ENCODE results near the gene HRK. TPM values are rescaled to one million over a fixed set of nuclear protein-coding genes. Genes with fewer than 3 reads are reported as not detected.

HRK gene
- total and polyA plus RNA-seq, 2 of the 4 experiments (the other 2 are of a cell fraction), result not detected

DNA sequence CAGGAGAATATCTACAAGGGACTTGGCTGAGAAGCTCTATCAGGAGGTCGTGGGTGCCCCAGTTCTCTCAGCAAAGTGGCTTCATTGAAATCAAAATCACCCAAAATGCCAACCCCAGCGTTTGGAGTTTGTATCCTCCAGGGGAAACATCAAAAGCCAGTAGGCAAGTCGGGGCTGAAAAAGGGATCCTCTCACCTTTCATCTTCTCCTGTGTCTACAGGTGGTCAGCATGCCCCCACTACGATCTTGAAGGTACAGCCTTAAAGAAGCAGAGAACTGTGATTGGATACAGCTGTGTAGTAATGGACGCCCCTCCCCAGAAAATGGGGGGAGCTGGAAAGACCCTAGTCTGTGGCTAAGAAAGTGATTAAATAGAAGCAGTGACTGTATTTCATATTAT, 22.2 kb downstream of the HRK start:
- dilution Hi-C loops (cut with HindIII; ENCODE audit: low sequenced_read_pairs, unreplicated experiment) (no loop called here), in situ Hi-C loops (cut with MboI; ENCODE audit: low sequenced_read_pairs) (no loop called here), intact Hi-C loops (cut with micrococcal nuclease) (no loop called here)
- ChIA-PET POLR2A (ENCODE audit: unreplicated experiment) (interaction anchor here (0.5 kb wide), 1 partner anchor 12 kb away, joined by 3 read pairs; no protein-coding TSS in a partner anchor), CTCF (interaction anchor here (1.3 kb wide), 1 partner anchor 58 kb away, joined by 4 read pairs; no protein-coding TSS in a partner anchor)
- no peak overlapping the region for H3K4me2 ChIP-seq (ENCODE audit: low read depth, low read length)
- no peak overlapping the region for H3K27ac ChIP-seq (ENCODE audit: insufficient read depth, low read length)
- no peak overlapping the region for H4K5ac ChIP-seq (ENCODE audit: low read depth, low read length)
- peaks cover 2% of the 10 kb centered on the region for H3K4me1 ChIP-seq (ENCODE audit: control insufficient read depth, insufficient read depth, low read length)
- TF ChIP-seq CTCF (conservative IDR thresholded peaks at IDR 0.05; ENCODE audit: low read depth, low read length), result no peak
- TF ChIP-seq, protein P1, sequence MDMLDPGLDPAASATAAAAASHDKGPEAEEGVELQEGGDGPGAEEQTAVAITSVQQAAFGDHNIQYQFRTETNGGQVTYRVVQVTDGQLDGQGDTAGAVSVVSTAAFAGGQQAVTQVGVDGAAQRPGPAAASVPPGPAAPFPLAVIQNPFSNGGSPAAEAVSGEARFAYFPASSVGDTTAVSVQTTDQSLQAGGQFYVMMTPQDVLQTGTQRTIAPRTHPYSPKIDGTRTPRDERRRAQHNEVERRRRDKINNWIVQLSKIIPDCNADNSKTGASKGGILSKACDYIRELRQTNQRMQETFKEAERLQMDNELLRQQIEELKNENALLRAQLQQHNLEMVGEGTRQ (IDR thresholded peaks at IDR 0.05; ENCODE audit: low read depth, low read length), result no peak
- TF ChIP-seq FOS (IDR thresholded peaks at IDR 0.05; ENCODE audit: low read depth, low read length), result no peak
- TF ChIP-seq CHD1 (IDR thresholded peaks at IDR 0.05; ENCODE audit: low read depth, low read length), result no peak
- no peak for TF ChIP-seq MAFK (IDR thresholded peaks at IDR 0.05; ENCODE audit: low read depth, low read length)
- TF ChIP-seq, protein P2, sequence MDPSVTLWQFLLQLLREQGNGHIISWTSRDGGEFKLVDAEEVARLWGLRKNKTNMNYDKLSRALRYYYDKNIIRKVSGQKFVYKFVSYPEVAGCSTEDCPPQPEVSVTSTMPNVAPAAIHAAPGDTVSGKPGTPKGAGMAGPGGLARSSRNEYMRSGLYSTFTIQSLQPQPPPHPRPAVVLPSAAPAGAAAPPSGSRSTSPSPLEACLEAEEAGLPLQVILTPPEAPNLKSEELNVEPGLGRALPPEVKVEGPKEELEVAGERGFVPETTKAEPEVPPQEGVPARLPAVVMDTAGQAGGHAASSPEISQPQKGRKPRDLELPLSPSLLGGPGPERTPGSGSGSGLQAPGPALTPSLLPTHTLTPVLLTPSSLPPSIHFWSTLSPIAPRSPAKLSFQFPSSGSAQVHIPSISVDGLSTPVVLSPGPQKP (IDR thresholded peaks at IDR 0.05; ENCODE audit: borderline replicate concordance, low read depth, low read length), result no peak
- no peak for TF ChIP-seq RFX5 (IDR thresholded peaks at IDR 0.05; ENCODE audit: low read depth, low read length)
- TF ChIP-seq BHLHE40 (IDR thresholded peaks at IDR 0.05; ENCODE audit: low read depth, low read length), result no peak
- no peak for TF ChIP-seq RCOR1 (IDR thresholded peaks at IDR 0.05; ENCODE audit: insufficient replicate concordance, low read length)
- TF ChIP-seq MAZ (IDR thresholded peaks at IDR 0.05; ENCODE audit: borderline replicate concordance, low read depth, low read length), result no peak
- TF ChIP-seq POLR2A (IDR thresholded peaks at IDR 0.05; ENCODE audit: low read depth, low read length), result no peak
- TF ChIP-seq NFE2L2 (IDR thresholded peaks at IDR 0.05; ENCODE audit: low read depth, low read length), result no peak
- no peak for TF ChIP-seq SMC3 (IDR thresholded peaks at IDR 0.05; ENCODE audit: low read depth, low read length)
- no peak for TF ChIP-seq CEBPB (IDR thresholded peaks at IDR 0.05; ENCODE audit: low read depth, low read length)
- no peak for TF ChIP-seq MXI1 (IDR thresholded peaks at IDR 0.05; ENCODE audit: borderline replicate concordance, low read depth, low read length)
- no peak for TF ChIP-seq RAD21 (IDR thresholded peaks at IDR 0.05; ENCODE audit: low read length)
- H2BK5ac ChIP-seq (ENCODE audit: low read depth, low read length, poor library complexity, severe bottlenecking), result no peak overlapping the region
- H2AK5ac ChIP-seq (ENCODE audit: low read depth, low read length), result no peak overlapping the region
- DNase-seq, result no peak
- H3K27me3 ChIP-seq (ENCODE audit: control insufficient read depth, insufficient read depth, low read length), result no peaks in the 10 kb centered on the region; the same call in 1 of the 2 replicates
- no peak overlapping the region for H4K91ac ChIP-seq (ENCODE audit: insufficient read depth, low read depth, low read length)
- no peak overlapping the region for H2BK120ac ChIP-seq (ENCODE audit: low read depth, low read length)
- no peaks in the 10 kb centered on the region for H3K36me3 ChIP-seq (ENCODE audit: control insufficient read depth, insufficient read depth, low read length)
- H3K79me1 ChIP-seq (ENCODE audit: low read depth in 1 of 2, low read length in 2 of 2), result no peaks in the 10 kb centered on the region
- no peak overlapping the region for H2BK15ac ChIP-seq (ENCODE audit: low read depth, low read length)
- no peak overlapping the region for H3K9ac ChIP-seq (ENCODE audit: low read depth, low read length)
- H3K14ac ChIP-seq (replicated peaks; ENCODE audit: low read depth, low read length), result no peak overlapping the region
- no peak overlapping the region for H2AK9ac ChIP-seq (replicated peaks; ENCODE audit: low read depth, low read length, poor library complexity)
- no peak overlapping the region for H3K4ac ChIP-seq (ENCODE audit: low read depth, low read length)
- ATAC-seq (ENCODE audit: low read depth), result no peak
- no peak overlapping the region for H2BK20ac ChIP-seq (ENCODE audit: low read depth, low read length)
- H3K9me1 ChIP-seq (ENCODE audit: insufficient read depth, low read length), result peaks cover 9% of the 10 kb centered on the region
- no peak overlapping the region for H3K23ac ChIP-seq (ENCODE audit: low read depth, low read length)
- BruUV-seq (replicated peaks), result no TSS peak
- no peak overlapping the region for H3K18ac ChIP-seq (ENCODE audit: low read depth, low read length)
- no peak overlapping the region for H4K8ac ChIP-seq (ENCODE audit: low read depth in 2 of 2, low read length in 2 of 2)
- no peak overlapping the region for H3K4me3 ChIP-seq (ENCODE audit: insufficient read depth, low read depth, low read length)
- H3K56ac ChIP-seq (ENCODE audit: extremely low read depth, insufficient read depth, low read length), result no peak overlapping the region
- H4K20me1 ChIP-seq (ENCODE audit: insufficient read depth, low read length), result no peaks in the 10 kb centered on the region
- no peak overlapping the region for H2AFZ ChIP-seq (replicated peaks; ENCODE audit: low read length, poor library complexity)
- no peaks in the 10 kb centered on the region for H3K9me3 ChIP-seq (ENCODE audit: control insufficient read depth, insufficient read depth, low read length)
- no CpG with 5 or more reads among the region's 5 CpGs for WGBS, 2 experiments (ENCODE audit: extremely low coverage in 2 of 2, insufficient read length in 1 of 2)

Data from IMR-90 (cell line).